A673 (cell line): ENCODE measurements around the gene APC2.

Experiments used
- CTCF ChIP-seq: fragments of 300-800, 200-600 bp; sonication (generic); conservative IDR thresholded peaks from 2 replicates; pipeline ENCODE4 v1.5.1; 2017; ENCODE audit warnings: low read depth, mild to moderate bottlenecking, antibody characterized with exemption, low read length, moderate library complexity, mixed read lengths
- EZH2 ChIP-seq: fragments of 200-600 bp; sonication (generic); IDR thresholded peaks from 2 replicates; pipeline ENCODE4 v1.6.1; 2017; ENCODE audit warnings: borderline replicate concordance, low read depth, mild to moderate bottlenecking, mixed read lengths, antibody characterized with exemption, low read length; ENCODE audit not compliant: poor library complexity, severe bottlenecking

DNA sequence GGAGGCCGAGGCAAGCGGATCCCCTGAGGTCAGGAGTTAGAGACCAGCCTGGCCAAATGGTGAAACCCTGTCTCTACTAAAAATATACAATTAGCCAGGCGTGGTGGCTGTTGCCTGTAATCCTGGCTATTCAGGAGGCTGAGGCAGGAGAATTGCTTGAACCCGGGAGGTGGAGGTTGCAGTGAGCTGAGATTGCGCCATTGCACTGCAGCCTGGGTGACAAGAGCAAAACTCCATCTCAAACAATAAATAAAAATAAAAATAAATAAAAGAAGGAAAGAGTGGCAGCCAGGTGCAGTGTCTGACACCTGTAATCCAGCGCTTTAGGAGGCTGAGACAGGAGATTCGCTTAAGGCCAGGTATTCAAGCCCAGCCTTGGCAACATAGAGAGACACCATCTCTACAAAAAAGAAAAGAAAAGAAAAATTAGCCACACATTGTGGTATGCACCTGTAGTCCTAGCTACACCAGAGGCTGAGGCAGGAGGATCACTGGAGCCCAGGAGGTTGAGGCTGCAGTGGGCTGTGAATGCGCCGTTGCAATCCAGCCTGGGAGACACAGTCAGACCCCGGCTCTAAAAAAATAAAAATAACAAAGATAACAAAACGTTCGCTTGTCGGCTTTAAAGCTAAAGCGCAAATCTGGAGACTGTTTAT is 52.6 kb downstream of the APC2 start:
- TF ChIP-seq CTCF (no peak), EZH2 (no peak)
